Right kidney (tissue), 1 donor: ENCODE results near the gene SLC35E2B.
"Not testable (repeated sequence)": the region's sequence is repeated elsewhere in the genome, so short reads cannot be mapped to it uniquely, and the experiment has no call there.

Source experiments
- DNase-seq: peaks from one replicate; pipeline ENCODE4 v3.0.0-alpha.2; 2016

SLC35E2B gene

DNA sequence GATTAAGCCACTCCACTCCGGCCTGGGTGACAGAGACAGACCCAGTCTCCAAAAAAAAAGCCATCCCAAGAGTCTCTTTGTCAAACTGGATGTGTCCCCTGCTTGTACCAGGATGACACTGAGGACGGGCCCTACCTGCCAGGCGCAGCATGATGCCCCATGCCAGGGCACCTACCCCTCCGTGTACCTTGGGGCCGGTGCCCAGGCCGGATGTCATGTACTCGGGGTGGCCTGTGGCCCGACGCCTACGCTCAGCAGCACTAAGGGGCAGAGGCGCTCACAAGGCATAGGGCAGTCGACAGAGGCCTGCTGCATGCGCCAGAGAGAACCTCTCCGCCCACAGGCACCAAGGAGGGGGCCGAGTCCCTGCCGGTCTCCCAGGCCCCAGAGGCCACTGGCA, 53.2 kb downstream of the SLC35E2B start:
- DNase-seq: not testable (repeated sequence)

DNA sequence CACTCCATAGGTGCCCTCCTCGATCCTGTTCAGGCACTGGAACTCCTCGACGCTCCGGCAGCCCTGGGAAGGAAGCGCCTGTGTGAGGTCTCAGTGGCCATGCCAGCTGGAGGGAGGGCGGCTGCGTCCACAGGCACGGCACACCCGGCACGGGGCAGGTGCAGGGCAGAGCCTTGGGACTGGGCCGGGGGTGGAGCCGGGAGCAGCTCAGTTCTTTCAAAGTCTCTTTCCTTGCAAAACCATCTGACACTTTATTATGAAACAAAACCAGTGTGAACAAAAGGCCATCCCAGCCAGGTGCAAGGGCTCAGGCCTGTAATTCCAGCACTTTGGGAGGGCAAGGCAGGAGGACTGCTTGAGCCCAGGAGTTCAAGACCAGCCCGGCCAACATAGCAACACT, 54.1 kb downstream of the SLC35E2B start:
- not testable (repeated sequence) for DNase-seq

DNA sequence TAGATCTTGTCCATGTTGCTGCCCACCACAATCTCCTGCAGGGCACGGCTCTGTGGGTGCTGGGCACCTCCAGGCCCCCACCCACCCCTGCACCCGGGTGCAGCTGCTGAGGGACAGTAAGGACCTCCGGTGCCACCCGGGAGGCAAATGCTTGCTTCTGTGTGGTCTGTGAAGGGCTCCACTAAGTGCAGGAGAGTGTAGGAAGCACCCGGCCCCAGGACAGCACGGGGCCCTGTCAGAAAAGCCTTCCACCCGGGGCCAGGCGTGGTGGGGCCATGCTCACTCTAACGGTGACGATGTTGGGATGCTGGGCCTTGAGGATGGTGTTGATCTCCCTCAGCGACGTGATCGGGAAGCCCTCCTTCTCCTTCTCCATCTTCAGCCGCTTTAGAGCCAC, 55.1 kb downstream of the SLC35E2B start:
- not testable (repeated sequence) for DNase-seq

DNA sequence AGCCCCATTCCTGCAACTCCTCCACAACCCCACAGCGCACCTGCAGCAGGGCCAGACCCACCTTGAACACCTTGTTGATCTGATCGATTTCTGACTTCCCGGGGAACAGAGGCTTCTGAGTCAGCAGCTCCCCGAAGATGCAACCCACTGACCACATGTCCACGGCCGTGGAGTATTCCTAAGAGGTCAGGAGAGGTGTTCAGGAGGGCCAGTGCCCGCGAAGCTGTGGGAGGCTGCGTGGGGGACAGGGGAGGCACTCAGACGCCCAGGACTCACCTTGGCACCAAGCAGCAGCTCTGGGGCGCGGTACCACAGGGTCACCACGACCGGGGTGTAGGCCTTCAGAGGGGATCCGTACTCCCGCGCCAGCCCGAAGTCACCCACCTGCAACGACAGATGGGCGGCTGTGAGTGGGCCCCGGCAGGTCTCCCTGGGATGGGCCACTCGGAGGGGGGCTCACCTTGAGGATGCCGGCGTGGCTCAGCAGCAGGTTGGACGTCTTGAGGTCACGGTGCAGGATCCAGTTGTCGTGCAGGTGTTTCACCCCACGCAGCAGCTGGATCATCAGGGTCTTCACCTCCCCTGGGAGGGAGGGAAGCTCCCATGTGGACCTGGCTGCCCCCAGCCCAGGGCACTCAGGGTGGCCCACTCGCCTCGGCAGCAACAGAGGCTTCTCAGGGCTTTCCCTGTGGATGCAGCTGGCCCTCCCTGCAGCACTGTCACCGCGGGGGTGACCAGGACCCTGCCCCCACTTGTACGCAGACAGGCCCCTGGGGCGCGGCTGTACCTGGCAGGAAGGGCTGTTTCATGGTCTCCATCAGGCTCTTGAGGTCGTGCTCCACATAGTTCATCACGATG, 55.7 kb downstream of the SLC35E2B start:
- DNase-seq: peak; percentile 1

DNA sequence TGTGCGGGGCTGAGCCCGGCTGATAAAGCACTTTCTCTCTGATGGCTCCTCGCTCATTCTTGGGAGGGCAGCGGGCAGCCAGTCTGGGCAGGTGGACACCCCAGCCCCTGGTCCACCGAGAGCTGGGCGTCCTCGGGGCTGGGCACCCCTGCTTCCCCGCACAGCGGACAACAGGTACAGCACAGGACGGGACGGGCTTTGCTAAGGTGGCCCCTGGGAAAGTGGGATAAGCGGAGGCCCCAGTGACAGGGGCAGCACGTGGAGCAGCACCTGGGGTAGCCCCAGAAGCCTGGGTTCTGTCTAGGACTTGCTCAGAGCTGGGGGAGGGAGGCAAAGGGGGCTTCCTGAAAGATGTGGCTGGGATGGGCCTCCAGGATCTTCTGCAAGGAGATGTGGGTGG, 58.0 kb downstream of the SLC35E2B start:
- DNase-seq: not testable (repeated sequence)

DNA sequence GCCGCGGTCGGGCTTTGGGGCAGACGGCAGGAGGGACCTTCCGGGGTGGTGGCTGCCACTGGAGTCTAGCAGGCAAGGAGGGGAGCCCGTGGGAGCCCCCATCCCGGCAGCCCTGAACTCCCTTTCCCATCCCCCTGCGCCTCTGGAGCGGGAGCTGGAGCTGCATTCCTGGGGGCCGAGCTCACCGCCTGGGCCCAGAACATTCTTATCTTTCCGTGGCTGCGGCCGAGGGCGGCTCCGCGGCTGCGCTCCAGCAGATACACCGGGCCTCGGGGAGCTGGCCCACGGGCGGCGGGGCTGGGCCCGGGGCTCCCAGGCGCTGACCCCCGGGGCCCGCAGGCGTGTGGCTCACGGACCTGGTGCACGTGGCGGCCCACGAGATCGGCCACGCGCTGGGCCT, 59.2 kb downstream of the SLC35E2B start:
- not testable (repeated sequence) for DNase-seq

DNA sequence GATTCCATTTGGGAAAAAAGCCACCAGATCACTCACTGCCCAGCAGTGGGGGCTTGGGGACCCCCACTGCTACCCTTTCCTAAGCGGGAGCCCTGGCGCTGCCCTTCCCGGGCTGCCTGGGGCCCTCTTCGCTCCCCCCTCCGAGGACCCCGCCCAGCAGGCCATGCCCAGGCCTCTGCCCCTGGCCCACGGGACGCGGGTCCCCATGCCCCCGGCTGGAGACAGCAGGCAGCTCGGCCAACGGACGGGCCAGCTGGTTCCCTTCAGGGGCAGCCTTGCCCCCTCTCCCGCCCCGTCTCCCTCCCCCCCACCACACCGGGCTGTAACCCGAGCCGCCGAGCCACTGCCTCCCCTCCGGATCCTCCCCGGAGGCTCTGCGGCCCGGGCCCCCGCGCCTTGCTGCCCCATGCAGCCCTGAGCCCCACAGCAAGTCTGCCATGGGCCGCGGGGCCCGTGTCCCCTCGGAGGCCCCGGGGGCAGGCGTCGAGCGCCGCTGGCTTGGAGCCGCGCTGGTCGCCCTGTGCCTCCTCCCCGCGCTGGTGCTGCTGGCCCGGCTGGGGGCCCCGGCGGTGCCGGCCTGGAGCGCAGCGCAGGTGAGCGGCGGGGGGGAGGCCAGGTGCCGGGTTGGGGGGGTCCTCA, 60.7 kb downstream of the SLC35E2B start, which contains the start of gene MMP23B:
TSS of gene MMP23B (plus strand) at position 392 of the 639 bp plus-strand sequence. CDS start at position 438, 46 bp downstream.
- DNase-seq: peak; percentile 68

DNA sequence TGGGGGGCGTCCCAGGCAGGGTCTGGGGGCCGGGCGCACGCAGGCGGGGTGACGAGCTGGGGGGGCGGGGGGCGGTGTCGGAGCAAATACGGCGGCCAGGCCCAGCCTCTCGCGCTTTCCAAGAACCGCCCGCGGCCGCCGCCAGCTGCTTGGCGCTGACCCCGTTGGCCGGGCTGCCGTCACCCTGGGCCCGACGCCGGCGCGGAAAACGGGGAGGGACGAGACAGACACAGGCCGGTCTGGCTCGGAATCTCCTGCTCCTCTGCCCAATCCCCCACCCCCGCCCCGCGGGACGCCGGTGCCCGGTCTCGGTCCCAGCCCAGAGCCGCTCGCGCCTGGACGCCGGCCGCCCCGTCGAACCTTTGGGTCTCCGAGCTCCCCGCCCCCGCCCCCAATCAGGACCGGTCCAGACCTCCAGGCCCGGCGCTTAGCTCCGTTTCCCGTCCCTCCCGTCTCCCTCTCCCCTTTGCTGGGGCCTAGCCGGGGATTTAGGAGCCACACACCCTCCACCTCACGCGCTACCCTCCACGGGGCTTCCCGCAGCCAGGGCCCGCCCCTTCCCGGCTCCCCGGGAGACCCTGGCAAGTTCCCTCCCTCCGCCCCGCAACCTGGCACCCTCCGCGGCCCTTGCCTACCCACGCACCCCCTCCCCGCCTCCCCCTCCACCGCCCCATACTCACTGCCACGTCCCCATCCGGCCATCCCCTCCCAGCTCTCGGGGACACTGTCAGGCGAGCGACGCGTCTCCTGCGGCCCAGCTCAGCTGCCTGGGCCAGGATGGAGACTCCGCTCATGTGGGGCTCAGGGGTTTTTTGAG, 61.4 kb downstream of the SLC35E2B start:
- peak; percentile 51 for DNase-seq

DNA sequence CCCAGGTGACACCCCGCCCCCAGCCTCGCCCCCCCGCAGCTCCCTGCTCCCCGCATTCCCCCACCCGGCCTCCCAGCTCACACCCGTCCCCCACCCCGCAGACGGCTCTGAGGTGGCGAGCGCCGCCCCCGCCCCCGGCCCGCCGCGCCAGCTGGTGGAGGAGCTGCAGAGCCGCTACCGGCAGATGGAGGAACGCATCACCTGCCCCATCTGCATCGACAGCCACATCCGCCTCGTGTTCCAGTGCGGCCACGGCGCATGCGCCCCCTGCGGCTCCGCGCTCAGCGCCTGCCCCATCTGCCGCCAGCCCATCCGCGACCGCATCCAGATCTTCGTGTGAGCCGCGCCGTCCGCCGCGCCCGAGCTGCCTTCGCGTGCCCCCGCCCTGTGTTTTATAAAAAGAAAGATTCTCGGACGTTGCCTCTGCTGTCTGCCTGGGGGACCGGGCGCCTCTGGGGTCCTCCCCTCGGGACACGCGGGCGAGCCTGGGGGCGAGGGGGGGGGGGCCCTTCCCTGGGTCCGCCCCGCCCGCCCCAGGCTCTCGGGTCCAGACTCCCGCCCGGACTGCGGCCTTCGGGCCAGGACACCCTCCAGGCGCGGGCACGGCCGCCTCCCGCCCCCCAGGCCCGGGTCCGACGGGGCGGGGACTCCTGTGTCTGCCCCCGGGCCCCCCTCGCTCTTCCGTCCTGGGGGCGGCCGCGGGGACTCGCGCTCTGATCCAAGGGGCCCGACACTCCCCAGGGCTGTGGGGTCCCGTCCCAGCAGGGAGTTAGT, 62.2 kb downstream of the SLC35E2B start:
- peak; percentile 75 for DNase-seq

DNA sequence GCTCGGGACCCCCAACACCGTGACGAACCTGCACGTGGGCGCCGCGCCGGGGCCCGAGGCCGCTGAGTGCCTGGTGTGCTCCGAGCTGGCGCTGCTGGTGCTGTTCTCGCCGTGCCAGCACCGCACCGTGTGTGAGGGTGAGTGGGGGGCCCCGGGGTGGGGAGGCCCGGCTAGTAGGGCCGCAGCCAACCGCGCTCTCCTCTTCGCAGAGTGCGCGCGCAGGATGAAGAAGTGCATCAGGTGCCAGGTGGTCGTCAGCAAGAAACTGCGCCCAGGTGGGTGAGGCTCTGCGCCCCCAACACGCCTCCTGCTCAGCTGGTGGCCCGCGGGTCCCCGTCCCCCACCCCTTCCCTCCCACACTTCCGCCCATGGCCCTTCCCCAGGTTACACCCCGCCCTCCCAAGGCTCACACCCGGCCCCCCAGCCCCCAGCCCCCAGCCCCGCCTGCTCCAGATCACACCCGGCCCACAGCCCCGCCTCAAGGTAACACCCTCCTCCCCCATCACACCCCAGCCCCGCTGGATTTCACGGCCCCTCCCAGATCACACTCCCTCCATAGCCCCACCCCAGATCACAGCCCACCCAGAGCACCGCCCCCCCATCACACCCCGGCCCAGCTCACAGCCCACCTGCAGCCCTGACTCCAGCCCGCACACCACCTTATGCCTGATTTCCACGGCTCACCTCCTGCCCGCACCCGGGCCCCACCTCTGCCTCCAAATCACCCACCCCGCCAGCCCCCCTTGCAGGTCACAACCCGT, 63.0 kb downstream of the SLC35E2B start:
- DNase-seq: peak; percentile 56

DNA sequence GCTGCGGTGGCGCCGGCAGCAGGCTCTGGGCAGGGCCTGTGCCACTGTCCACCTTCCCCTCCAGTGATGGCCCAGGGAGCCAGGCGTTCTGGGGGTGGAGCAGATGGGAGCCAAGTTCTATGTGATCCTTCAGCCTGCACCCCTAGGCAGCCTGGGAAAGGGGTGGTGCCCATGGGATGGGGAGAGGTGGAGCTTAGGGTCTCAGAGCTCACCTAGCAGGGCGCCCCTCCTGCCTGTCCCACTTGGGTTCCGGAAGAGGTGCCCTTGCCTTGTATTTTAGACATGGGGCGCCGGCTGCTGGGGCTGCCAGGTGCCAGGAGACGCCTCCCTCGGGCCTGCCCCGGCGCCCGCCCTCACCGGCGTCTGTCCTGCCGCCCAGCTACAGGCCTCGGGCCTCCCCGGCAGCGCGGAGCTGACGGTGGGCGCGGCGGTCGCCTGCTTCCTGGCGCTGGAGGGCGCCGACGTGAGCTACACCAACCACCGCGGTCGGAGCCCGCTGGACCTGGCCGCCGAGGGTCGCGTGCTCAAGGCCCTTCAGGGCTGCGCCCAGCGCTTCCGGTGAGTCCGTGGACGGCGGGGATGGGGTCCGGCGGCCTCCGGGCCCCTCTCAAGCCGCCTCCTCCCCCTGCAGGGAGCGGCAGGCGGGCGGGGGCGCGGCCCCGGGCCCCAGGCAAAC, 63.7 kb downstream of the SLC35E2B start:
- DNase-seq: peak; percentile 57

DNA sequence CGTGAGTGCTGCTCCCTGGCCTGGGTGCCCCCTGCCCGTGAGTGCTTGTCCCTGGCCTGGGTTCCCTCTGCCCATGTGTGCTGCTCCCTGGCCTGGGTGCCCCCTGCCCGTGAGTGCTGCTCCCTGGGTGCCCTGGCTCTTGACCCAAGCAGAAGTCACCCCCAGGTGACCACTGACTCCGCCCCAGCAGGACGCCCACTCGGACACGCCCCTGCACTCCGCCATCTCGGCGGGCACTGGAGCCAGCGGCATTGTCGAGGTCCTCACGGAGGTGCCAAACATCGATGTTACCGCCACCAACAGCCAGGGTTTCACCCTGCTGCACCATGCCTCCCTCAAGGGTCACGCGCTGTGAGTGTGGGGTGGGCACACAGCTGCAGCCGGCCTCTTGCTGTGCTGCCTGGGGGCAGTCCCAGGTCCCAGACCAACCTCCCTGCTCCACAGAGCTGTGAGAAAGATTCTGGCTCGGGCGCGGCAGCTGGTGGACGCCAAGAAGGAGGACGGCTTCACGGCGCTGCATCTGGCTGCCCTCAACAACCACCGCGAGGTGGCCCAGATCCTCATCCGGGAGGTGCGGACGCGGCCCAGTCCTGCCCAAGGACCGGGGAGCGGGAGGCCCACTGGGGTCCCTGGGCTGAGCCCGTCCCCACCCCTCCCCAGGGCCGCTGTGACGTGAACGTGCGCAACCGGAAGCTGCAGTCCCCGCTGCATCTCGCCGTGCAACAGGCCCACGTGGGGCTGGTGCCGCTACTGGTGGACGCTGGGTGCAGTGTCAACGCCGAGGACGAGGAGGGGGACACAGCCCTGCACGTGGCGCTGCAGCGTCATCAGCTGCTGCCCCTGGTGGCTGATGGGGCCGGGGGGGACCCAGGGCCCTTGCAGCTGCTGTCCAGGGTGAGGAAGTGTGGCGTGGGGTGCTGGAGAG, 64.5 kb downstream of the SLC35E2B start:
- peak; percentile 5 for DNase-seq

DNA sequence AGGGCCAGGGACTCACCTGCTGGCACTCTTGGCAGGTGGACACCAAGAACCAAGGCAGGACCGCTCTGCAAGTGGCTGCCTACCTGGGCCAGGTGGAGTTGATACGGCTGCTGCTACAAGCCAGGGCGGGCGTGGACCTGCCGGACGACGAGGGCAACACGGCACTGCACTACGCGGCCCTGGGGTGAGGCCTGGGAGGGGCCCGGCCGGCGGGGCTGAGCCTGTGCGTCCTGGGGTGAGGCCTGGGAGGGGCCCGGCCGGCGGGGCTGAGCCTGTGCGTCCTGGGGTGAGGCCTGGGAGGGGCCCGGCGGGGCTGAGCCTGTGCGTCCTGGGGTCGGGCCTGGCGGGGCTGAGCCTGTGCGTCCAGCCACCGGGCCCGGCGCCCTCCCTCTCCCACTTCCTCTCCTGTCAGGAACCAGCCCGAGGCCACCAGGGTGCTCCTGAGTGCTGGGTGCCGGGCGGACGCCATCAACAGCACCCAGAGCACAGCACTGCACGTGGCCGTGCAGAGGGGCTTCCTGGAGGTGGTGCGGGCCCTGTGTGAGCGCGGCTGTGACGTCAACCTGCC, 65.2 kb downstream of the SLC35E2B start:
- DNase-seq: peak; percentile 1

DNA sequence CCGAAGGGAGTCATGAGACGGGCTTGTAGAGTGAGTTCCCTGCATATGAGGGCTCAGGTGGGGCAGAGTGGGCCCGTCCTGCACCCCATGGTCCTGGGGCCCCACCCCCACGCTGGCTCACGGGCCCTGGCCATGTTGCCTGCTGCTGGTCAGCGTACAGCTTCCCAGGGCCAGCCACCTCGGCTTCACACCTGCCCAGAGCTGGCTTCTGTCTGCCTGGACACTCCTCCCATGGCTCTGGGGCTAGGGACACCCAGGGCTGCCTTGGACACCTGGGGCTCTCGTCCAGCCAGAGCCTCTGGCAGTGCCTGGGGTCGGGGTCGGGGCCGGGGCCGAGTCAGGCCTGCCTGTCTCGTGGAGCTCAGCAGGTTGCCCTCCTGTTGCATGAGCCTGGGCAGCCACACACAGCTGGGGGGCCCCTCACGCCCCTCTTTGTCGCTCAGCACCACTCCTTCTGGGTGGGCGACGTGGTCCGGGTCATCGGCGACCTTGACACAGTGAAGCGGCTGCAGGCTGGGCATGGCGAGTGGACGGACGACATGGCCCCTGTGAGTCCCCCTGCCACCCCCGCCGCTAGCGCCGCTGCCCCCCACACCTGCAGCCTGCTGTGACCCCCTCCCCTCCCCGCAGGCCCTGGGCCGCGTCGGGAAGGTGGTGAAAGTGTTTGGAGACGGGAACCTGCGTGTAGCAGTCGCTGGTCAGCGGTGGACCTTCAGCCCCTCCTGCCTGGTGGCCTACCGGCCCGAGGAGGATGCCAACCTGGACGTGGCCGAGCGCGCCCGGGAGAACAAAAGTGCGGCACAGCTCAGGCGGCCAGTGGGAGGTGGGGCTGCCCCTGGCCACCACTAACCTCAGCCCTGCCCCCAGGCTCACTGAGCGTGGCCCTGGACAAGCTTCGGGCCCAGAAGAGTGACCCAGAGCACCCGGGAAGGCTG, 66.1 kb downstream of the SLC35E2B start:
- DNase-seq: peak; percentile 2

DNA sequence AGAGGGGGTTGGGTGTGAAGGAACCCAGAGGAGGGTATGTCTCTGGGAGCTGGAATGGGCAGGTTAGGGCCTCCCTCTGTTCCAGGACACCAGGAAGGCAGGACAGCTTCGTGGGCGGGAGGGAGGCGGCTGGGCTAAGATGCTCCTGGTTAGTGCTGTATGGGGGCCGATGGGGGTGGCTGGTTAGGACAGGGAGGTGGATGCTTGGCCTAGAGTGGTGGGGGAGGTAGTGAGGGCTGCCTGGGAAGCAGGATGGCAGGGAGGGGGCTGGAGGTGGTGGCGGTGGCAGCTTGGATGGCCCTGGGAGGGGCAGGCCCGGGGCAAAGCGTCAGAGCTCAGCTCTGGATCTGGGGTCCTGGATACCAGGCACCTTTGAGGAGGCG, 66.8 kb downstream of the SLC35E2B start:
- no peak for DNase-seq

DNA sequence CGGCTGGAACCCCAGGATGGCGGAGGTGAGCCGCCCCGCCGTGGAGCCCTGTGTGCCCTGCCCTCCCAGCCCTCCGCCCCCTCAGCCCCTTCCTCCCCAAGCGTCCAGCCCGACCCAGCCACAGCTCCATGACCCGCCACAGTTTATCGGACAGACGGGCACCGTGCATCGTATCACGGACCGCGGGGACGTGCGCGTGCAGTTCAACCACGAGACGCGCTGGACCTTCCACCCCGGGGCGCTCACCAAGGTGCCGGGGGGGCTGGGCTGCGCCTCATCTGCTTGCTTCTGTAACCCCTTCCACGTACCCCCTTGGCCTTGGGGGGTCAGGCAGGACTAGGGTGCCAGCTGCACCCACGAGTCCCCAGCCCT, 67.2 kb downstream of the SLC35E2B start:
- no peak for DNase-seq

DNA sequence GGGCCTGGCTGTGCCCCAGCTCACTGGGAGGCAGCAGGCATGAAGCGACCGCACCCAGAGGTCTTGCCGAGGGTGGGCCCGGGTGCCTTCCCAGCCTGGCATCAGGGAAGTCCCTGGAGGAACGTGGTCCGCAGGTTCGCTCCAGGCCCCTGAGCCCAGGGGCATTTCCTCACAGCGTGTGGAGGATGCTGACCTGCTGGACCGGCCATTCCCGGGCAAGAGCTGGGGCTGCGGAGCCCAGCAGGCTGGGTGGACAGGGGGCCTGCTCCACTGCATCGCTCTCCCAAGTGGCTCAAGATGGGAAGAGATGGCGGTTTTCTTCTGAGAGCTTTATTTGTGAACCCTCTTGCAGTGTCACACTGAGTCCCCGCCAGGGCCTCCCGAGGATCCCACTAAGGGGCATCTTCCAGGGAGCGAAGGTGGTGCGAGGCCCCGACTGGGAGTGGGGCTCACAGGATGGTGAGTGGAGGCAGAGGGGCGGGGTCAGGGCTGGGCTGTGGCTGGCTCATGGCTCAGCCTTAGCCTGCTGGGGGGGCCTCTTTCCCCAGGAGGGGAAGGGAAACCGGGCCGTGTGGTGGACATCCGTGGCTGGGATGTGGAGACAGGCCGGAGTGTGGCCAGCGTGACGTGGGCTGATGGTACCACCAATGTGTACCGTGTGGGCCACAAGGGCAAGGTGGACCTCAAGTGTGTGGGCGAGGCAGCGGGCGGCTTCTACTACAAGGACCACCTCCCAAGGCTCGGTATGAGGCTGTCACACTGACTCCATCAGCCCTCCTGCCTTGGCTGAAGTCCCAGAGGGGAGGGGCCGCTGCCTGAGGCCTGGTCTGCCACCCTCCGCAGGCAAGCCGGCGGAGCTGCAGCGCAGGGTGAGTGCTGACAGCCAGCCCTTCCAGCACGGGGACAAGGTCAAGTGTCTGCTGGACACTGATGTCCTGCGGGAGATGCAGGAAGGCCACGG, 67.9 kb downstream of the SLC35E2B start:
- no peak for DNase-seq
